Stimulated activated CD8-positive, alpha-beta memory T cell treated with anti-CD3 and anti-CD28 coated beads, Interleukin-15, amount 100 ng/mL, for 1 hour (primary cell): Measurements from ENCODE around the gene CD177.
"Not testable (repeated sequence)": the region's sequence is repeated elsewhere in the genome, so short reads cannot be mapped to it uniquely, and the experiment has no call there.

Experiments used
- DNase-seq: peaks from one replicate; pipeline ENCODE4 v3.0.0-alpha.2; 2020; ENCODE audit warnings: low read depth

Gene CD177

GRCh38 chr19:43380771-43381386 is 27.4 kb downstream of the CD177 start:
- DNase-seq, result no peak

DNA sequence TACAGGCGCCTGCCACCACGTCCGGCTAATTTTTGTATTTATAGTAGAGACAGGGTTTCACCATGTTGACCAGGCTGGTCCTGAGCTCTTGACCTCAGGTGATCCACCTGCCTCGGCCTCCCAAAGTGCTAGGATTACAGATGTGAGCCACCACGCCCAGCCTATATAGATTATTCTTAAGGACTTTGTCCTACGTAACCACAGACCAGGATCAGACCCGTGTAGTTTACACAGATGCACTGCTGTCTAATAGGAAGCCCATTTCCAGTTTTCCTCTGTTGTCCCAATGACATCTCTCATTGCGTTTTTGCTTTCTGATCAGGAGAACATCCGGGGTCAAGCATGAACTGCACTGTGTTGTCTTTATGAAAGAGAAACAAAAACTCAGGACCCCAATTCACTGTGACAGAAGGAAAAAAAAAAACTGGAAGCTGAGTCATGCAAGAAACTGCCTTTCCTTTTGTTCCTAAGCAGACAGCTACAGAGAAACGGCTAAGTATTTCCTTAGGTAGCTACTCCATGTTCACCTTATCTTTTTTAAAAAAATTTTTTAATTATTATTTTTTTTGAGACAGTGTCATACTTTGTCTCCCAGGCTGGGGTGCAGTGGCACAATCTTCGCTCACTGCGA is 29.2 kb downstream of the CD177 start:
- DNase-seq, result not testable (repeated sequence)

DNA sequence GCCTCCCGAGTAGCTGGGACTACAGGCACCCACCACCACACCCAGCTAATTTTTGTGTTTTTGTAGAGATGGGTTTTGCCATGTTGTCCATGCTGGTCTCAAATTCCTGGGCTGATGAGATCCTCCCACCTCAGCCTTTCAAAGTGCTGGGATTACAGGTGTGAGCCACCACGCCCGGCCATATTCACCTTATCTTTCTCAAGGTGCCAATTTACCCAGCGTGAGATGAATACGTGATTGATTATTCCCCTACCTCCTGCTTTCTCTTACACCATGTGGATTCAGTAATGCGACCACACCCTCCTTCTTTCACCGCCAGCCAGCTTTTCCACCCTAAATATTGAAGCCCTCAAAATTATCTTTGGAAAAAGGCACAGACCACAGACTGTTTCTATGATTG is 29.8 kb downstream of the CD177 start:
- DNase-seq, result not testable (repeated sequence)

- DNase-seq, result not testable (repeated sequence)
Measured at GRCh38 chr19:43383759-43384158, 30.3 kb downstream of the CD177 start.

DNA sequence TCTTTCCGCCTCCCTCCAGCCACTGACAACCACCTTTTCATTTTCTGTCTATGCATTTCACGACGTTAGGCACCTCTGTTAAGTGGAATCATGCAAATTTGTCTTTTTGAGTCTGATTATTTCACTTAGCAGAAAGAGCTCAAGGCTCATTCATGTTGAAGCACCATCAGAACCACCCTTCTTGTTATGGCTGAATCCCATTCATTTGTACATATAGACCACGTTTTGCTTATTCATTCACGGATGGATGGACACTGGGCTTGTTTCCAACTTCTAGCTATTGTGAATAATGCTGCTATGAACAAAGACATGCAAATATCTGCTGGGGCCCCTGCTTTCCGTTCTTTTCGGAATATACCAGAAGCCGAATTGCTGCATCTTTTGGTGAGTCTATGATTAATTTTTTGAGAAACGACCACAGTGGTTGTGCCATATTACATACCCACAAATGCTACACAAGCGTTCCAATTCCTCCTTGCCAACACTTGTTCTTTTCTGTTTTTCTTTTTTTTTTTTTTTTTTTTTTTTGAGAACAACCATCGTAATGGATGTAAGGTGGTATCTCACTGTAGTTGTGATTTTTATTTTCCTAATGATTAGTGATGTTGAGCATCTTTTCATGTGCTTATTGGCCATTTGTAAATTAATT is 37.5 kb downstream of the CD177 start:
- not testable (repeated sequence) for DNase-seq

DNA sequence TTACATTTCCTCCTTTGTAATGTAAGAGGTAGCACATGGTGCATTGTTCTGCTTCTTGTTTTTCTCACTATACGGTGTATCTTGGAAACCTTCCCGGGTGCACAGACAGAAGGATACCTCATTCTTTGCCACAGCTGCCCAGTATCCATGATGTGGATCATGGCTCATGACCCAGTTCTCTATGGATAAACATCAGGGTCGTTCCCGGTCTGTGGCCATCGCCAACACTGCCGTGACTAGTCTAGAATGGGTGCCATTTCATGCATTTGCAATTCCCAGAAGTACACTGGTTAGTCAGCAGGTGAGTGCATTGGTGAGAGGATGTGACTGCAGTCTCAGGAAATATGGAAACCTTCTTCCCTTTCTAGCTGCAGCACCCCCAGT is 38.1 kb downstream of the CD177 start:
- not testable (repeated sequence) for DNase-seq

GRCh38 chr19:43393501-43393900 is 40.0 kb downstream of the CD177 start:
- not testable (repeated sequence) for DNase-seq

- no peak for DNase-seq
Measured at GRCh38 chr19:43395561-43395960, 42.1 kb downstream of the CD177 start.

GRCh38 chr19:43406297-43406696 is 52.8 kb downstream of the CD177 start:
- no peak for DNase-seq

DNA sequence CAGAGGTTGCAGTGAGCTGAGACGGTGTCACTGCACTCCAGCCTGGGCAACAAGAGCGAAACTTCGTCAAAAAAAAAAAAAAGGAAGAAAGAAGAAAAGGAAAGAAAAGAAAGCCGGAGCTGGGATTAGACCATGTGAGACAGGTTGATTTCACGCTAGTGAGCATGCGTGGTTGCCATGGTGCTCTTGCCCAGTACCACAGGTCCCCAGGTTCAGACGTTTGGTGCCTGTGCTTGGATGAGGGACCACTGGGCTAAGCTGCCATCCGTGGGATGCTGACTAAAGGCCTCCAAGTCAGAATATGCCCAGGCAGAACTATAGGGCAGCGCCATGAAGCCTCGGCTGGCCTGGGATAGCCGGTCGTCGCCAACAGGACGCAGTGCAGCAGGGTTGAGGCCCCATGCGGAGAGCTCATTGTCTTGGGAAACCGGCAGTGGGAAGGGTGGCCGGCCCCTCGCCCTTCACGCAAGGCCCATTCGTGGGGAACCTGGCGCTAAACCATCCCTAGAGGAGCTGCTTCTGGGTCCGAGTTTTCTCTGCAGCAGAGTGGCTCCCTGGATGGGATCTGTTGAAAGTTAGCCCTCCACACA is 54.0 kb downstream of the CD177 start:
- DNase-seq, result no peak

- DNase-seq, result no peak
Measured at GRCh38 chr19:43408043-43408442, 54.6 kb downstream of the CD177 start.

GRCh38 chr19:43409415-43409814 is 55.9 kb downstream of the CD177 start:
- DNase-seq, result no peak

DNA sequence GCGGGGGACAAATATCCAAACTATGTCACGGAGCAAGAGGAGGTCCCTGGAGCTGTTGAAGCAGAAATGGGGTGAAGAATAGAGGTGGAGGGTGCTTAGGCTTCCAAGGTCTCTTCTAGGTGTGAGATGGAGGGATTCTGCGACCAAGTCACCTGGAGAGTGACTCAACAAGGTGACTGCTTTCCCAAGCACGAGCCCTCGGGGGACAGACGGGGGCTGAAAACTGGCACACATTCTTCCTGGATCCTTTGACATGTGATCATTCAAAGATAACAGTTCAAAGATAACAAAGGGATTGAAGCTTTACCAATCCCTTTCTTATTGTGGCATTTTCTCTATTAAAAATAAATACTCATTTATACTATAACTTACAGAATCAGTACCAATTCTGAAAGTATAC is 59.0 kb downstream of the CD177 start:
- no peak for DNase-seq
